ENCODE data around the gene SLC44A2.

SLC44A2 gene

GRCh38 chr19:10602330-10603083 lies 22.8 kb upstream of the SLC44A2 start:
- peak overlapping the region; percentile 99 for H3K4me3 ChIP-seq (ENCODE audit: control insufficient read depth, low read depth, low read length)
- no peak for TF ChIP-seq CTCF (IDR thresholded peaks at IDR 0.05; ENCODE audit: control insufficient read depth, insufficient read depth, low read depth, low read length, missing control alignments)
- DNase-seq (ENCODE audit: low read depth): no peak

- no peak for TF ChIP-seq CTCF (IDR thresholded peaks at IDR 0.05; ENCODE audit: control insufficient read depth, insufficient read depth, low read depth, low read length, missing control alignments)
- no peak for DNase-seq (ENCODE audit: low read depth)
- H3K4me3 ChIP-seq (ENCODE audit: control insufficient read depth, low read depth, low read length): peak overlapping the region; percentile 99
Measured at GRCh38 chr19:10603084-10603872, 22.1 kb upstream of the SLC44A2 start.

GRCh38 chr19:10603873-10604459 lies 21.4 kb upstream of the SLC44A2 start:
- TF ChIP-seq CTCF (IDR thresholded peaks at IDR 0.05; ENCODE audit: control insufficient read depth, insufficient read depth, low read depth, low read length, missing control alignments): no peak
- peak overlapping the region; percentile 99 for H3K4me3 ChIP-seq (ENCODE audit: control insufficient read depth, low read depth, low read length)
- DNase-seq (ENCODE audit: low read depth): no peak

GRCh38 chr19:10604460-10604980 lies 20.8 kb upstream of the SLC44A2 start:
- no peak for DNase-seq (ENCODE audit: low read depth)
- no peak overlapping the region for H3K4me3 ChIP-seq (ENCODE audit: control insufficient read depth, low read depth, low read length)
- no peak for TF ChIP-seq CTCF (IDR thresholded peaks at IDR 0.05; ENCODE audit: control insufficient read depth, insufficient read depth, low read depth, low read length, missing control alignments)

GRCh38 chr19:10611907-10612306 lies 13.4 kb upstream of the SLC44A2 start:
- no peak for DNase-seq (ENCODE audit: low read depth)
- H3K4me3 ChIP-seq (ENCODE audit: control insufficient read depth, low read depth, low read length): no peak overlapping the region
- TF ChIP-seq CTCF (IDR thresholded peaks at IDR 0.05; ENCODE audit: control insufficient read depth, insufficient read depth, low read depth, low read length, missing control alignments): no peak

- H3K4me3 ChIP-seq (ENCODE audit: control insufficient read depth, low read depth, low read length): no peak overlapping the region
- TF ChIP-seq CTCF (IDR thresholded peaks at IDR 0.05; ENCODE audit: control insufficient read depth, insufficient read depth, low read depth, low read length, missing control alignments): no peak
- no peak for DNase-seq (ENCODE audit: low read depth)
Measured at GRCh38 chr19:10612499-10613119, 12.7 kb upstream of the SLC44A2 start.
